Muscle layer of colon (tissue), 2 donors: ENCODE data around the gene DDI2.
"Not testable (repeated sequence)": the region's sequence is repeated elsewhere in the genome, so short reads cannot be mapped to it uniquely, and the experiment has no call there.

ENCODE experiments used
- H3K27ac ChIP-seq: one replicate; pipeline ENCODE4 v1.7.0; 2013; ENCODE audit warnings: low read depth, mild to moderate bottlenecking, low read length, moderate library complexity
- H3K27me3 ChIP-seq, 2 donors: one replicate each; pipeline ENCODE4 v1.7.0; 2013; ENCODE audit warnings: low read length in 2 of 2, mild to moderate bottlenecking in 2 of 2; ENCODE audit not compliant: insufficient read depth in 2 of 2, control insufficient read depth in 1 of 2
- H3K36me3 ChIP-seq: one replicate; pipeline ENCODE4 v1.7.0; 2013; ENCODE audit warnings: mild to moderate bottlenecking, low read length; ENCODE audit not compliant: insufficient read depth
- H3K4me1 ChIP-seq: one replicate; pipeline ENCODE4 v1.7.0; 2013; ENCODE audit warnings: mild to moderate bottlenecking, low read length; ENCODE audit not compliant: insufficient read depth
- H3K4me3 ChIP-seq, 2 donors: one replicate each; pipeline ENCODE4 v1.7.0; 2013; ENCODE audit warnings: low read length in 2 of 2, low read depth in 1 of 2, mild to moderate bottlenecking in 1 of 2, moderate library complexity in 1 of 2
- H3K9ac ChIP-seq: one replicate; pipeline ENCODE4 v1.7.0; 2013; ENCODE audit warnings: low read length
- H3K9me3 ChIP-seq: one replicate; pipeline ENCODE4 v1.7.0; 2013; ENCODE audit warnings: mild to moderate bottlenecking, low read length
- donor health status: abdominal sarcoma.
- donor health status: Adenocarcinoma of cecum.

The DDI2 gene

GRCh38 chr1:15650433-15650832 is 33.2 kb downstream of the DDI2 start:
- Histone ChIP-seq H3K4me1 (no peaks in the 10 kb centered on the region), H3K27ac (no peak overlapping the region), H3K9me3 (no peaks in the 10 kb centered on the region), H3K36me3 (peaks cover 20% of the 10 kb centered on the region), H3K27me3 (no peaks in the 10 kb centered on the region), H3K4me3 (no peak overlapping the region), H3K9ac (no peak overlapping the region)

GRCh38 chr1:15652130-15652529 is 34.9 kb downstream of the DDI2 start:
- H3K9me3 ChIP-seq, H3K27me3 ChIP-seq, H3K4me1 ChIP-seq, H3K27ac ChIP-seq, H3K9ac ChIP-seq, H3K4me3 ChIP-seq: not testable (repeated sequence)
- peaks cover 21% of the 10 kb centered on the region for H3K36me3 ChIP-seq

DNA sequence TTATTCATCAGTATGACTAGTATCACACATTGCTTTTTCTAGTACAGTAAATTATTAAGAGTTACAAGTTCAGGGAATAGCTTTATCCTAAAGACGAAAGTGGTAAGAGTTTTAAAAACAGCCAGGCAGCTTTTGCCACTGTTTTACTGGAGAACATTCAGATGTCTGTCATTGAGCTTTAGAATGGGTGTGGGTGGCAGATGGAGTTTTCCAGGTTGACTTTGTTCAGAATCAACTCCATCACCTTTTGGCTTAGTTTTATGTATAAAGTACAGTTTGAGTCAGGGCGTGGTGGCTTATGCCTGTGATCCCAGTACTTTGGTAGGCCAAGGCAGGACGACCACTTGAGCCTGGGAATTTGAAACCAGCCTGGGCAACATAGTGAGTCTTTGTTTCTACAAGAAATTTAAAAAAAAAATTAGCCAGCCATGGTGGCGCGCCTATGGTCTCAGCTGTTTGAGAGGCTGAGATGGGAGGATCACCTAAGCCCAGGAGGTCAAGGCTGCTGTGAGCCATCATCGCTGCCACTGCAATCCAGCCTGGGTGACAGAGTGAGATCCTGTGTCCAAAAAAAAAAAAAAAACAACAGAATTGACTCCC is 36.9 kb downstream of the DDI2 start:
- Histone ChIP-seq H3K9me3 (no peaks in the 10 kb centered on the region), H3K4me3 (no peak overlapping the region), H3K4me1 (no peaks in the 10 kb centered on the region), H3K9ac (no peak overlapping the region), H3K36me3 (peaks cover 28% of the 10 kb centered on the region), H3K27ac (no peak overlapping the region), H3K27me3 (no peaks in the 10 kb centered on the region)

DNA sequence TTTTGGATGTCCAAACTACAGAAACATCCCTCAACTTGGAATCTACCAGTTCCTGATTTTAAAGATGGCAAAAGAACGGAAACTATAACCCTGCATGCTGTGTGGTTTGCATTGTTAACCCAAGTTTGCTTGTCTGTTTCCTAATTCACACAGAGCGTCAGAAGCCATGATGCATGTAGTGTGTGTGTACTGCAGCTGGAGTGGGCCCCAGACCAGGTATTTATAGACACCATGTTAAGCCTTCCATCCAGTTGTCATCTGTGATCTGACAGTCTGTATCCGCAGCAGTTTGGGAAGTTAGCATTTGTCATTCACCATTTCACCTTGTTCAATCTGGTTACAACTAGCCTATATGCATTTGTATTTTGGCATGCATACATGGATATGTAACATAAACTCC is 39.2 kb downstream of the DDI2 start:
- Histone ChIP-seq H3K9ac (no peak overlapping the region), H3K27ac (no peak overlapping the region), H3K9me3 (no peaks in the 10 kb centered on the region), H3K4me1 (no peaks in the 10 kb centered on the region), H3K27me3 (no peaks in the 10 kb centered on the region), H3K36me3 (peaks cover 39% of the 10 kb centered on the region), H3K4me3 (no peak overlapping the region)

GRCh38 chr1:15657021-15657420 is 39.8 kb downstream of the DDI2 start:
- Histone ChIP-seq H3K4me3 (no peak overlapping the region), H3K9me3 (no peaks in the 10 kb centered on the region), H3K27ac (no peak overlapping the region), H3K9ac (no peak overlapping the region), H3K4me1 (no peaks in the 10 kb centered on the region), H3K27me3 (no peaks in the 10 kb centered on the region), H3K36me3 (peaks cover 41% of the 10 kb centered on the region)

GRCh38 chr1:15660151-15660550 is 42.9 kb downstream of the DDI2 start:
- Histone ChIP-seq H3K36me3 (peaks cover 44% of the 10 kb centered on the region), H3K9ac (no peak overlapping the region), H3K4me1 (no peaks in the 10 kb centered on the region), H3K27ac (no peak overlapping the region), H3K4me3 (no peak overlapping the region), H3K9me3 (no peaks in the 10 kb centered on the region), H3K27me3 (no peaks in the 10 kb centered on the region)

GRCh38 chr1:15662477-15662876 is 45.2 kb downstream of the DDI2 start:
- Histone ChIP-seq H3K4me1 (no peaks in the 10 kb centered on the region), H3K36me3 (peaks cover 31% of the 10 kb centered on the region), H3K27ac (no peak overlapping the region), H3K9ac (no peak overlapping the region), H3K9me3 (no peaks in the 10 kb centered on the region), H3K4me3 (no peak overlapping the region), H3K27me3 (no peaks in the 10 kb centered on the region)

GRCh38 chr1:15663925-15664324 is 46.7 kb downstream of the DDI2 start:
- no peaks in the 10 kb centered on the region for H3K27me3 ChIP-seq
- no peak overlapping the region for H3K4me3 ChIP-seq
- no peaks in the 10 kb centered on the region for H3K4me1 ChIP-seq
- no peak overlapping the region for H3K9ac ChIP-seq
- H3K27ac ChIP-seq: no peak overlapping the region
- peaks cover 29% of the 10 kb centered on the region for H3K36me3 ChIP-seq
- no peaks in the 10 kb centered on the region for H3K9me3 ChIP-seq

GRCh38 chr1:15667362-15667761 is 50.1 kb downstream of the DDI2 start:
- Histone ChIP-seq H3K36me3 (peaks cover under 1% of the 10 kb centered on the region), H3K27me3 (no peaks in the 10 kb centered on the region), H3K4me1 (no peaks in the 10 kb centered on the region), H3K9me3 (no peaks in the 10 kb centered on the region), H3K27ac (no peak overlapping the region), H3K4me3 (no peak overlapping the region), H3K9ac (no peak overlapping the region)

DNA sequence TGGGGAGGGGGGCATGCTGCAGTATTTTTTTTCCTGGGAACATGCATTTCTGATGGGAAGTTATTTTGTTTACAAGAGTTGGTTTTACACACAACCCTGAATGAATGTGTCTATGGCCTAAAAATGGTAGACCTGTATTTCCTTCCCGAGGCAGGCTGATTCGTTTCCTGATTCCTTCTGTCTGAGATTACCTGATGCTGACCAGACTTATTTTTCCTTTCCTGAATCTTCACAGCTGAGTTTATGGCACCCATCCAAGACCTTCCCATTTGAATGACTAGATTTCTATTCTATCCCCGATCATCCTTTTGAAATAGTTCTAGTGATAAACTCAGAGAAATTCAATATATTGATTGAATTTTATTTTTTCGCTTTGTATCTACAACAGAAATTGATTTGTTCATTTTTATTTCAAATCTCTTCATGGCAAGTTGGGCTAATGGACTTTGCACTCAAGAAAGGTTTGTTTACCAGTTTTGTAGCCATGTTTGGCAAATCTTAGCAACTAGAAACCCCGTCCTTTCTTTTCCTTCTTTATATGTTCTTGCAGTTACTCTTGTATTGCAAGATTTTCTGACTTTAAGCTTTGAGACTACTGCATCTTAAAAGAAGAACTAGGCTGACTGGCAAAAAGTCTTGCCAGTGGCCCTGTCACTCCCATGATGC is 51.0 kb downstream of the DDI2 start:
- Histone ChIP-seq H3K4me1 (no peaks in the 10 kb centered on the region), H3K27me3 (no peaks in the 10 kb centered on the region), H3K9me3 (no peaks in the 10 kb centered on the region), H3K9ac (no peak overlapping the region), H3K4me3 (no peak overlapping the region), H3K27ac (no peak overlapping the region), H3K36me3 (no peaks in the 10 kb centered on the region)

- Histone ChIP-seq H3K4me3 (no peak overlapping the region), H3K27ac (no peak overlapping the region), H3K4me1 (no peaks in the 10 kb centered on the region), H3K9me3 (no peaks in the 10 kb centered on the region), H3K36me3 (no peaks in the 10 kb centered on the region), H3K9ac (no peak overlapping the region), H3K27me3 (no peaks in the 10 kb centered on the region)
These were observed 51.8 kb downstream of the DDI2 start for GRCh38 chr1:15669074-15669473.

GRCh38 chr1:15669864-15670263 is 52.6 kb downstream of the DDI2 start:
- Histone ChIP-seq H3K9me3 (no peaks in the 10 kb centered on the region), H3K27me3 (no peaks in the 10 kb centered on the region), H3K36me3 (no peaks in the 10 kb centered on the region), H3K4me1 (no peaks in the 10 kb centered on the region), H3K9ac (no peak overlapping the region), H3K4me3 (no peak overlapping the region), H3K27ac (no peak overlapping the region)
